ENCODE results near the gene CEP131. TPM values are rescaled to one million over a fixed set of nuclear protein-coding genes. Genes with fewer than 3 reads are reported as not detected.

Gene CEP131
- total RNA-seq, 1 donor from 2014 or later, result 5.4 TPM

GRCh38 chr17:81251709-81252301 lies 29.0 kb upstream of the CEP131 start:
- no peak for DNase-seq (ENCODE audit: low spot score)

DNA sequence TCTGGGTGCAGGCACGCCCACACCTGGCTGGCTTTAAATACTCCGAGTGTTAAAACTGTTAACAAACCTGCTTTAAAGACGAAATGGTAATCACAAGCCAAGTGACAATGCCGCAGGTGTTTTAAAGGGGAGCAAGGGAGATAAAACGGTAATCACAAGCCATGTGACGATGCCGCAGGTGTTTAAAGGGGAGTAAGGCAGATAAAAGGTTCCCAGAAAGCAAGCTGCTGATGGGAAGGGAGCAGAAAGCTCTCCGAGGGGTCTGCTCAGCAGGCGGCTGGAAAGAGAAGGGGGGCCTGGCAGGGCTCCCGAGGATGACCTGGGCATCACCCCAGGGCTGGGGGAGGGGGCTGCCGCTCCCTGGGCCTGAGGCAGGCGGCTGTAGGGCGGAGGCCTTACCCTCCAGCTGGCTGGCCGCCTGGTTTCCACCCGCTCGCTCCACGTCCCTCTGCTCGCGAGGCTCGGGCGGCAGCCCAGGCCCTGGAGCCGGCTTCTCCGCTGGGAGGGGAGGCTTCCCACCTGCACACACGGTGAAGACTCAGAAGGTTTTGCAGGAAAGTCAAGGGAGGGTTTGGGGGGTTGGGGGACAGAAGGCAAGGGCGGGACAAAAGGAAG lies 28.4 kb upstream of the CEP131 start:
- no peak for DNase-seq (ENCODE audit: low spot score)

- DNase-seq (ENCODE audit: low spot score), result no peak
These were observed 27.7 kb upstream of the CEP131 start for GRCh38 chr17:81250286-81251093.

DNA sequence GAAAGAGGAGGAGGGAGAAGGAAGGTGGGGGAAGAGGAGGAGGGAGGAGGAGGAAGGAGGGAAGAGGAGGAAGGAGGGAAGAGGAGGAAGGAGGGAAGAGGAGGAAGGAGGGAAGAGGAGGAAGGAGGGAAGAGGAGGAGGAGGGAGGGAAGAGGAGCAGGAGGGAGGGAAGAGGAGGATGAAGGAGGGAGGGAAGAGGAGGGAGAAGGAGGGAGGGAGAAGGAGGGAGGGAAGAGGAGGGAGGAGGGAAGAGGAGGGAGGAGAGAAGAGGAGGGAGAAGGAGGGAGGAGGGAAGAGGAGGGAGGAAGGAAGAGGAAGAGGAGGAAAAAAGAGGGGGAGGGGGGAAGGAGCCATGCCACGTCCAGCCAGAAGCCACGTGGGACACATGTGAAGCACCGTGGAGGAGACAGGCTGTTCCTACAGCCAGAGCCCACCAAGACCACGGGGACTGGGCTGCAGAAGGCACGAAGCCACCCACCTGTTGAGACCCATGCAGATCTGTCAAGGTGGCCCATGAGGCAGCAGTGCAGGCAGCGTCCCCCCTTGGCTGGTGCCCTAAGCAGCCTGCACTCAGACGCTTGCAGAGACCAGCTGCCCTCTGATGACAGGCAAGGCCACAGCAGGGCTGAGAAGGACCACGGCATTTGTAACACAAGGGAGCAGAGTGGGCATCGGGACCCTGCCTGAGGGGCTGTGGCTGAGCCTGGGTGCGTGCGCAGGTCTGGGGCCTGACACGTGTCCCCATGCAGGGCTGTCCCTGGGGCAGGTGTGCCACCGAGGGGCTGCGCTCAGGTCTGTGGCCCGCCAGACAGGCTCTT lies 26.7 kb upstream of the CEP131 start:
- no peak for DNase-seq (ENCODE audit: low spot score)

- no peak for DNase-seq (ENCODE audit: low spot score)
These were observed 25.9 kb upstream of the CEP131 start for GRCh38 chr17:81248649-81249048.

GRCh38 chr17:81247339-81247990 lies 24.7 kb upstream of the CEP131 start:
- no peak for DNase-seq (ENCODE audit: low spot score)

DNA sequence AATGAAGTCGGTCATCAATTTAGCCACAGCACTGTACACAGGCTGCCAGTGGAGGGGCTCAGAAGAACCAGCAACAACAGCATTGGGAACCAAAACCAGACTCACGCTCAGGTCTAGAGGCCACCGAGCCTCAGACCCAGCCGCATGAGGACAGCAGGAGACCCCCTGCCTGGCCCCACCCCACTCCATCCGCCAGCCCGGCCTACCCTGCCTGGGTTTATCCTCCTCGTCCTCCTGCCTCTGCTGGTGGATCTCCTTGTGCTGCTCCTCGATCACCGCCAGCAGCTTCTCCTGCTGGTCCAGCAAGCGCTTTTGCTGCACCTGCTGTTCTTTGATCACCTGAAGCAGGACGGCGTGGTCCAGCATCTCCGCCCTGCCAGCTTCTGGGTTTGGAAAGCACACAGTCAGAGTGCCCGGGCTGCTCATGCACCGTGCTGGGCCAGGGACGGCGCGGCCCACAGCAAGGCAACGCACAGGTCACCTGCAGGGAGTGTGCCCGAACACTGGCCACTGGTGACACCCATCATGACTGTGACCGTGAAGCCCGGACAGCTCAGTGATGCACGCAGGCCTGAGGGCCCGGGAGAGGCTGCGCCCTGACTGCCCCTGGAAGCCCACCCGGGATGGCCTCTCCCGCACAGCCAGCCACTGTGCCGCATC lies 24.0 kb upstream of the CEP131 start:
- DNase-seq (ENCODE audit: low spot score), result no peak

- DNase-seq (ENCODE audit: low spot score), result no peak
These were observed 23.5 kb upstream of the CEP131 start for GRCh38 chr17:81246343-81246670.

DNA sequence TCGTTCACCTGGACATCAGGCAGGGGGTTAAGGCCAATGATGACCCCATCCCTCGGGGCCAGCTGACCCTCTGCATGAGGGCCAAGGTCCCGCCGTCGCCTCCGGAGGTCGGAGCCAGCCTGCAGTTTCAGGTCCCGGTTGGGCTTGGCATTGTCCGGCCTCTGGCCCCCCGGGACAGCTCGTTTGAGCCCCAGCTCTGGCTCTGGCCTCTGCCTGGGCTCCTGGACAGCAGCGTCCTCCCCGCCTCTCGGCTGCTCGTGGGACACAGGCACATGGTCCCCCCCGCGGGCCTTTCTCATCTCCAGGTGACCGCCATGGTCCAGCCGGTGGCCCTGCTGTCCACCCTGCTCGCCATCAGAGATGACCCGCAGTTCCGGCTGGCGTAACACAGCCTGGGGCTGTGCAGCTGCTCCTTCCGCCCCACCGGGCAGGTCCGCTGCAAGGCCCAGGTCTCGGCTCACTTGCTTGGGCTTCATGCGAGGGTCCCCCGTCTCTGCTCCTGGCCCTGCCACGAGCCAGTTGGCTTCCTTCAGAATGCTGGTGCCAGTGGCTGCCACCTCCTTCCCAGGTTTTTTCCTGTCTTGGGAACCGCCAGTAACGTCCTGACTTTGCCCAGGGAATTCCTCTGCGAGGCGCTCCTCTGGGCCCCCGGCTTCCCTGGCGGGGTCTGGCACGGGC lies 23.0 kb upstream of the CEP131 start:
- no peak for DNase-seq (ENCODE audit: low spot score)

DNA sequence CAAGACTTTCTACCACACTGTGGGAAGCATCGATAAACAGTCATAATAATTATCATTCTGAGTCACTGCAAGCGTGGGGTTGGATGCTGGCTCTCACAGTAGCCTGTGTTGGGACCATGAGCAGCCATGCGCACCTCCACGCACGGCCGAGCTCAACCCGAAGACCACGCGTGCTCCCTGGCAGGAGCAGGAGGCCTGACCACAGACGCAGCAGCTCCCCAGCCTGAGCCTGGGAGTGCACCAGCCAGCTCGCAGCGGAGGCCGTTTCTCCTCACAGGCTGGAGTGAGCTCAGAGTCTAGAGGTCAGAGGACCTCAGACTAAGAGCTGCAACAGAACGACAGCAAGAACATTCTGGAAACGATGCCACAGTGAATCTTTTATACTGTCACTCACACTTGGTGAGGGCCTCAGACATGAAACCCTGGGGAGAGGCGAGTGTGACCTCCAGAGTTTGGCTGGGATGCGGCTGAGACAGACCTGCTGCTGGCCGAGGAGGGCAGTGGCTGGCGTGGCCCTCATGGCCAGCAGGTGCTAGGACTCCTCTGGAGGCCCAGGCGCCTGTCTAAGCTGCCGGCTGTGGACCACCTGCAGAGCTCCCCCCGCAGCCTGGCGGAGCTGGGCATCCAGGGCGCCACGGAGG lies 22.4 kb upstream of the CEP131 start:
- DNase-seq (ENCODE audit: low spot score), result no peak

GRCh38 chr17:81244358-81245023 lies 21.7 kb upstream of the CEP131 start:
- DNase-seq (ENCODE audit: low spot score), result no peak

DNA sequence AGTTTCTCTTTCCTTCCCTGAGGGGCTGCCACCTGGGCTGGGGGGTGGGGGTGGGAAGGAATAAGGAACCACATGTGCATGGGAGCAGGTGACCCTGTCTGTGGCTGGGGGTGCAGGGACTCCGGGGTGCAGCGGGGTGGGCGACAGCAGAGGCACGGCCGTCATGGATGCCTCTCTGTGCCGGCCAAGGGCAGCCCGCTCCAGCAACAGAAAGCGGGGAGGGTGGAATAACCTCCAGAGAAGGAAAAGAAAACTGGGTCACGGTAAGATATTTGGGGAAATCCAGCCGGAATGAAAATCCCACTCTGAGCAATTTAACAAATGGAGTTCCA lies 20.5 kb upstream of the CEP131 start:
- DNase-seq (ENCODE audit: low spot score), result no peak

GRCh38 chr17:81242421-81243332 lies 19.9 kb upstream of the CEP131 start:
- no peak for DNase-seq (ENCODE audit: low spot score)

DNA sequence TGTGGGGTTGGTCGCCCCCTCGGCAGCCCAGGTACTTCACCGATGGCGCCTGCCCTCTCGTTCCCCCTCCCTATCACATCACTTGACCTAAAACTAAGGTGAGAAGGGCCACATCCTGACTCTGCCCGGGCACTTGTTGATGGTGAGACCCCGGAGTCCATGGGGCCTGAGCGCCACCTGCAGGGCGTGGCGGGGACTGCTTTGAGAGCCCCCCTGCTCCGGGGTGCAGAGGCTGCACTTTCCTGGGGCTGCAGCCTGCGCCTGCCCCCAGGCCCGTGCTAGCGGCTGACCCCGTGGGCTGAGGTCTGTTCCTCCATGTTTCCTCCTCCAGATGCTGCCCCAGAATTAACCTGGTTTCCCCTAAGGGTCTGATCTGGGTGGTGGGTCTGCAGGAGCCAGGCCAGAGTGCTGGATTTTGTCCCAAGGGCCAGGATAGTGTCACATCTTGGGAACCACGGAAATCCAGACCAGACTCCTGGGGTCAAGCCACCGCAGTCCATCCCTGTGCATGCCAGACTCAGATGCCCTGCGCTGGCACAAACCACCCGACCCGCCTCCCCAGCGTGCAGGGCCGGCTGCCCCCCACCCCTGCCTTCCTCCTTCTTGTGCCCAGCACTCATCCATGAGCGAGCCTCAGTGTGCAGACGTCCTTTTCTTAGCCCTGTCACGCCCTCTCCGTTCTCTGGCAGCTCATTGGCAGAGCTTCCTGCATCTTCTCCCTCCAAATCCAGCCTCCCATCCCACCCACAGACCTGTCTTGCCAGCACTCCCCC lies 19.1 kb upstream of the CEP131 start:
- DNase-seq (ENCODE audit: low spot score), result no peak

- no peak for DNase-seq (ENCODE audit: low spot score)
These were observed 18.4 kb upstream of the CEP131 start for GRCh38 chr17:81241203-81241602.

DNA sequence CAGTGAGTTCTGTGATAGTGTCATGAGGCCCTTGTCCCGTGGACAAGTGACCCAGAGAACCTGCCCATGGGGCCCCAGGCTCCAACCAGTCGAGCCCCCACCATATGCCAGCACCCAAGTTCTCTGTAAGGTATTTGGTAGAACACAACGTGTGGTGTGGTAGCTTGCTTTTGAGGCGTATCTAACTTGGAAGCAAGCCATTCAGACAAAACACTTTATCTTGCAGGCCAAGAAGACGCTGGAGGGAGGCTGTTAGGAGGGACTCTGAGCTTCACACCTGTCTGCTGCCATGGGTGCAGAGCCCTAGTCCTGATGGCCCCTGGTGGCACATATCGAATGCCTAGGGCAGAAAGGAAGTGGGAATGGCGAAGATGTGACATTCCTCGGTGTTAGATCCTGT lies 18.0 kb upstream of the CEP131 start:
- DNase-seq (ENCODE audit: low spot score), result no peak

DNA sequence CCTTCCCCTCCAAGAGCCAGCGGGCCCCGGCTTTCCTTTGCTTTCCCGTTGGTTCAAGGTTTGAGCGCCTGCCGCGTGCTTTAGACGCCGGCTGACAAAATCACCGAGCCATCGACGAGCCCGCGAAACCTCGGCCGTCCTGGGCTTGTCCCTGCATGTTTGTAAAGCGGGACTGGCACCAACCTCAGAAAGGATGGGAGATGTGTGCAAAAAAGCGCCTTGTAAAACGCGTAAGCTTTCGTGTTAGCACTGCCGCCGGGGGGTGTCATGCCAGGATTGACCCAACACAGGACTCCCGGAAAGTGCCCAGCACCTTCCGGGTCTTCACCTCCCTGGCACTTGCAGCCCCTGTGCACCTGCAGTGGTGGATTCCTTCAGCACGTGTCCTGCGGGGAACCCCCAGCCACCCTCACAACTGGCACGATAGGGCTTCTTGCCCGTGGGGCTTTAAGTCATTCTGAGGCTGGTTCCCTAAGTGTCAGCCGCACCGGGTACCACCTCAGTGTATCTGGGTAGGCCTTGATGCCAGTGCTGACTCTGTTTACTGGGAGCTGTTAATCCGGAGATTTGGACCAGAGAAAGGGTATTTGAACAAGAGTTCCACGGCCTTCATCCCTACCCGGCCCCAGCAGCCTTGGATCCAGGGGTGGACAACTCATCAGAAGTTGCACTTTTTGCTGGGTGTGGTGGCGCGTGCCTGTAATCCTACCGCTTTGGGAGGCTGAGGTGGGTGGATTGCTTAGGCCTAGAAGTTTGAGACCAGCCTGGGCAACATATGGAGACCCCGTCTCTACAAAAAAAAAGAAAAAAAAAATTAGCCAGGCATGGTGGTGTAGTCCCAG lies 17.2 kb upstream of the CEP131 start:
- DNase-seq (ENCODE audit: low spot score), result no peak
